ENCODE measurements around the gene SLC5A9.
"Not testable (repeated sequence)": the region's sequence is repeated elsewhere in the genome, so short reads cannot be mapped to it uniquely, and the experiment has no call there.

The SLC5A9 gene

GRCh38 chr1:48285525-48285924, 63.0 kb downstream of the SLC5A9 start:
- FAIRE-seq (no peak), DNase-seq (ENCODE audit: insufficient read length) (no peak)
- TF ChIP-seq POLR2A (IDR thresholded peaks at IDR 0.05; ENCODE audit: low read depth, low read length): no peak
- TF ChIP-seq TAF1 (IDR thresholded peaks at IDR 0.05; ENCODE audit: borderline replicate concordance, low read depth, low read length): no peak
- TF ChIP-seq POLR2AphosphoS5 (IDR thresholded peaks at IDR 0.05; ENCODE audit: low read depth, low read length): no peak

GRCh38 chr1:48291421-48291820, 68.9 kb downstream of the SLC5A9 start:
- FAIRE-seq (no peak), DNase-seq (ENCODE audit: insufficient read length) (no peak)
- TF ChIP-seq TAF1 (IDR thresholded peaks at IDR 0.05; ENCODE audit: borderline replicate concordance, low read depth, low read length): no peak
- no peak for TF ChIP-seq POLR2A (IDR thresholded peaks at IDR 0.05; ENCODE audit: low read depth, low read length)
- TF ChIP-seq POLR2AphosphoS5 (IDR thresholded peaks at IDR 0.05; ENCODE audit: low read depth, low read length): no peak

- DNase-seq (ENCODE audit: insufficient read length) (no peak), FAIRE-seq (no peak)
- no peak for TF ChIP-seq POLR2AphosphoS5 (IDR thresholded peaks at IDR 0.05; ENCODE audit: low read depth, low read length)
- no peak for TF ChIP-seq POLR2A (IDR thresholded peaks at IDR 0.05; ENCODE audit: low read depth, low read length)
- TF ChIP-seq TAF1 (IDR thresholded peaks at IDR 0.05; ENCODE audit: borderline replicate concordance, low read depth, low read length): no peak
Observed at GRCh38 chr1:48292706-48293105, 70.2 kb downstream of the SLC5A9 start.

DNA sequence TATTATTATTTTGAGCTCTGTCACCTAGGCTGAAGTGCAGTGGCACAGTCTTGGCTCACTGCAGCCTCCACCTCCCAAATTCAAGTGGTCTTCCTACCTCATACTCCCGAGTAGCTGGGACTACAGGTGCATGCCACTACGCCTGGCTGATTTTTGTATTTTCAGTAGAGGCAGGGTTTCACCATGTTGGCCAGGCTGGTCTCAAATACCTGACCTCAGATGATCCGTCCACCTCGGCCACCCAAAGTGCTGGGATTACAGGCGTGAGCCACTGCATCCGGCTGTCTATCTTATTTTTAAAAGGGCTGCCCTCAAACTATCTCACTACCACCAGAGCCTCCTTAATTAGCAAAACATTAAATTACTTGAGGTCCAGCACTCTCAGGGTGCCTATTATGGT, 71.6 kb downstream of the SLC5A9 start:
- DNase-seq (ENCODE audit: insufficient read length); FAIRE-seq: not testable (repeated sequence)

DNA sequence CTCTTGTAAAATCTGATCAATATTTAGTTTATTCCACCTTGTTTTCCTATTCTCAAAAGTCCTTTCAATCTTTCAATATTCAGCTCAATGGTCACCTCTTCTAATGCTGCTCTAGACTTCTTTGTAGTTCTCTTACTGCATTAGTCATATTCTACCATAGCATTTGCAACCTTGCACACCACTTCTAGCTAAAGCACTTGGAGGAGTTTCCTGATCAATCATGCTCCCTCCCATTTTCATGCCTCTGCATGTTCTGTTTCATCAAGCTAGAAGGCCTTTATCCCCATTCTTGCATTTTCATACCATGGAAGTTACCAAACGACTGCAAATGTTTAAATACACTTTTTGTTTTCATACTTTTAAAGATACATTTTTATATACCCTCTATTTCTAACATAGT, 72.1 kb downstream of the SLC5A9 start:
- no peak for FAIRE-seq
- no peak for DNase-seq (ENCODE audit: insufficient read length)
- TF ChIP-seq TAF1 (IDR thresholded peaks at IDR 0.05; ENCODE audit: borderline replicate concordance, low read depth, low read length) (no peak), POLR2AphosphoS5 (IDR thresholded peaks at IDR 0.05; ENCODE audit: low read depth, low read length) (no peak), POLR2A (IDR thresholded peaks at IDR 0.05; ENCODE audit: low read depth, low read length) (no peak)
